ENCODE measurements around the gene OR10H2.

GRCh38 chr19:15740785-15741184 lies 13.0 kb downstream of the OR10H2 start:
- TF ChIP-seq EZH2 (IDR thresholded peaks at IDR 0.05; ENCODE audit: insufficient read depth, poor library complexity, severe bottlenecking) (no peak), EZH2phosphoT487 (IDR thresholded peaks at IDR 0.05; ENCODE audit: insufficient read depth, low read depth) (no peak)
